HEK293 (cell line): ENCODE measurements around the gene LAG3.

Experiments
- CTCF ChIA-PET: fragments of 350-600 bp; formaldehyde crosslinking; extraction: SDS; loops from one replicate; lab custom pipeline; 2021; ENCODE audit warnings: antibody characterized with exemption; lab: Yijun Ruan, JAX
- POLR2A ChIA-PET: fragments of 300-600 bp; formaldehyde crosslinking; extraction: SDS; loops from one replicate; lab custom pipeline; 2020; ENCODE audit warnings: antibody characterized with exemption, inconsistent platforms; lab: Yijun Ruan, JAX
- H3K27ac ChIP-seq: fragments of 200-500 bp; sonication (Bioruptor generic); 2 replicates; pipeline ENCODE4 v1.5.1; 2014; ENCODE audit warnings: low read depth, low read length, control low read depth, inconsistent platforms; ENCODE audit errors: extremely low read depth
- H3K36me3 ChIP-seq, 2 experiments: fragments of 200-500 bp in 1 of 2; sonication (Bioruptor generic) in 1 of 2; 1 replicate in 1 of 2; 2 replicates in 1 of 2; pipeline ENCODE4 v1.5.1; 2014 to 2017; ENCODE audit warnings: inconsistent platforms in 2 of 2, low read length in 2 of 2; ENCODE audit not compliant: control insufficient read depth in 2 of 2, insufficient read depth in 1 of 2
- H3K4me1 ChIP-seq: fragments of 200-500 bp; sonication (Bioruptor generic); 2 replicates; pipeline ENCODE4 v1.5.1; 2014; ENCODE audit warnings: mild to moderate bottlenecking, low read length, inconsistent platforms; ENCODE audit not compliant: control insufficient read depth, insufficient read depth
- H3K4me3 ChIP-seq: 2 replicates; pipeline ENCODE4 v1.5.1; 2011; ENCODE audit warnings: low read depth, mild to moderate bottlenecking, control low read depth, low read length, moderate library complexity
- H3K9me3 ChIP-seq: fragments of 200-500 bp; sonication (Bioruptor generic); 2 replicates; pipeline ENCODE4 v1.5.1; 2014; ENCODE audit warnings: low read depth, low read length, inconsistent platforms; ENCODE audit not compliant: control insufficient read depth, insufficient read depth
- KLF10 ChIP-seq: fragments of 450-650 bp; IDR thresholded peaks from 2 replicates; pipeline ENCODE4 v1.5.1; 2018; ENCODE audit warnings: missing biosample characterization, mild to moderate bottlenecking, missing genetic modification characterization
- KLF16 ChIP-seq: fragments of 450-650 bp; formaldehyde crosslinking; IDR thresholded peaks from 2 replicates; pipeline ENCODE4 v1.5.1; 2017; ENCODE audit warnings: missing biosample characterization, missing genetic modification characterization
- MYNN ChIP-seq: fragments of 450-650 bp; formaldehyde crosslinking; IDR thresholded peaks from 2 replicates; pipeline ENCODE4 v1.5.1; 2016; ENCODE audit warnings: missing biosample characterization, missing genetic modification characterization, borderline replicate concordance
- PRDM10 ChIP-seq: fragments of 450-650 bp; formaldehyde crosslinking; IDR thresholded peaks from 2 replicates; pipeline ENCODE4 v1.5.1; 2016; ENCODE audit warnings: missing biosample characterization, missing genetic modification characterization
- SP2 ChIP-seq: fragments of 450-650 bp; formaldehyde crosslinking; IDR thresholded peaks from 2 replicates; pipeline ENCODE4 v1.5.1; 2016; ENCODE audit warnings: missing biosample characterization, missing genetic modification characterization
- ZBTB1 ChIP-seq: fragments of 450-650 bp; formaldehyde crosslinking; IDR thresholded peaks from 2 replicates; pipeline ENCODE4 v1.5.1; 2016; ENCODE audit warnings: missing biosample characterization, missing genetic modification characterization
- ZEB2 ChIP-seq: fragments of 450-650 bp; formaldehyde crosslinking; IDR thresholded peaks from 2 replicates; pipeline ENCODE4 v1.5.1; 2016; ENCODE audit warnings: missing biosample characterization, missing genetic modification characterization
- ZFHX2 ChIP-seq: fragments of 450-650 bp; formaldehyde crosslinking; conservative IDR thresholded peaks from 2 replicates; pipeline ENCODE4 v1.5.1; 2016; ENCODE audit warnings: missing biosample characterization, missing genetic modification characterization
- ZNF221 ChIP-seq: fragments of 450-650 bp; formaldehyde crosslinking; IDR thresholded peaks from 2 replicates; pipeline ENCODE4 v1.5.1; 2017; ENCODE audit warnings: missing biosample characterization, missing genetic modification characterization, borderline replicate concordance
- ZNF239 ChIP-seq: fragments of 450-650 bp; formaldehyde crosslinking; IDR thresholded peaks from 2 replicates; pipeline ENCODE4 v1.5.1; 2016; ENCODE audit warnings: missing biosample characterization, missing genetic modification characterization
- ZNF266 ChIP-seq: fragments of 450-650 bp; formaldehyde crosslinking; IDR thresholded peaks from 2 replicates; pipeline ENCODE4 v1.5.1; 2016; ENCODE audit warnings: missing biosample characterization, missing genetic modification characterization, low read depth
- ZNF362 ChIP-seq: fragments of 450-650 bp; formaldehyde crosslinking; IDR thresholded peaks from 2 replicates; pipeline ENCODE4 v1.5.1; 2016; ENCODE audit warnings: missing biosample characterization, missing genetic modification characterization
- ZNF394 ChIP-seq: fragments of 450-650 bp; formaldehyde crosslinking; IDR thresholded peaks from 2 replicates; pipeline ENCODE4 v1.5.1; 2016; ENCODE audit warnings: missing biosample characterization, missing genetic modification characterization, mild to moderate bottlenecking, moderate library complexity, borderline replicate concordance
- ZNF423 ChIP-seq: fragments of 450-650 bp; formaldehyde crosslinking; IDR thresholded peaks from 2 replicates; pipeline ENCODE4 v1.5.1; 2016; ENCODE audit warnings: missing biosample characterization, missing genetic modification characterization
- ZNF518A ChIP-seq: fragments of 450-650 bp; formaldehyde crosslinking; conservative IDR thresholded peaks from 2 replicates; pipeline ENCODE4 v1.5.1; 2016; ENCODE audit warnings: low read depth, missing biosample characterization, missing genetic modification characterization
- ZNF658 ChIP-seq: fragments of 450-650 bp; formaldehyde crosslinking; IDR thresholded peaks from 2 replicates; pipeline ENCODE4; 2016; ENCODE audit warnings: missing biosample characterization, missing genetic modification characterization
- ZSCAN16 ChIP-seq: fragments of 450-650 bp; formaldehyde crosslinking; IDR thresholded peaks from 2 replicates; pipeline ENCODE4 v1.5.1; 2016; ENCODE audit warnings: missing biosample characterization, missing genetic modification characterization
- ZSCAN30 ChIP-seq: fragments of 450-650 bp; IDR thresholded peaks from 2 replicates; pipeline ENCODE4 v1.5.1; 2018; ENCODE audit warnings: missing biosample characterization, mild to moderate bottlenecking, missing genetic modification characterization, moderate library complexity

Gene LAG3

GRCh38 chr12:6780573-6780972 is 8.3 kb downstream of the LAG3 start (continued):
- no peak for TF ChIP-seq KLF16 (tag by site-specific recombination)
- no peak for TF ChIP-seq SP2
- no peak for TF ChIP-seq ZNF221 (tag by site-specific recombination)
- TF ChIP-seq PRDM10, result no peak
- TF ChIP-seq ZNF394 (tag by site-specific recombination), result no peak

- Histone ChIP-seq H3K36me3 (no peaks in the 10 kb centered on the region), H3K4me1 (peaks cover 7% of the 10 kb centered on the region), H3K4me3 (no peak overlapping the region), H3K9me3 (no peaks in the 10 kb centered on the region), H3K27ac (no peak overlapping the region)
- peak; percentile 54 for TF ChIP-seq ZFHX2 (tag by site-specific recombination)
- no peak for TF ChIP-seq ZNF423 (tag by site-specific recombination)
- no peak for TF ChIP-seq ZSCAN16
- TF ChIP-seq ZNF266, result no peak
- no peak for TF ChIP-seq ZNF362 (tag by site-specific recombination)
- TF ChIP-seq ZNF658, result no peak
- no peak for TF ChIP-seq ZBTB1 (tag by site-specific recombination)
- TF ChIP-seq ZSCAN30 (tag by site-specific recombination), result no peak
- CTCF ChIA-PET, result interaction anchor here (0.8 to 8.3 kb wide), 4 partner anchors 15 to 53 kb away, joined by 3 to 71 read pairs (median 40); partner anchors contain the start of genes MLF2 and PTMS
- POLR2A ChIA-PET, result interaction anchor here (0.5 to 2.1 kb wide), 3 partner anchors 16 to 46 kb away, joined by 4 to 9 read pairs (median 5); partner anchors contain the start of genes P3H3 and PTMS
These were observed 9.8 kb downstream of the LAG3 start for GRCh38 chr12:6782119-6782518.

GRCh38 chr12:6782850-6783566 is 10.7 kb downstream of the LAG3 start:
- Histone ChIP-seq H3K9me3 (no peaks in the 10 kb centered on the region), H3K4me1 (peaks cover 7% of the 10 kb centered on the region), H3K27ac (no peak overlapping the region), H3K4me3 (no peak overlapping the region), H3K36me3 (no peaks in the 10 kb centered on the region)
- TF ChIP-seq MYNN (tag by site-specific recombination) (no peak), KLF10 (tag by site-specific recombination) (no peak), ZNF518A (tag by site-specific recombination) (no peak), ZEB2 (no peak), ZNF239 (no peak)
- ChIA-PET CTCF (interaction anchor here (0.6 to 8.3 kb wide), 6 partner anchors 16 to 99 kb away, joined by 3 to 71 read pairs (median 8); partner anchors contain the start of genes MLF2 and PTMS), POLR2A (interaction anchor here (0.5 to 2.1 kb wide), 3 partner anchors 17 to 45 kb away, joined by 4 to 9 read pairs (median 5); partner anchors contain the start of genes P3H3 and PTMS)
